ENCODE measurements around the gene UBE2C.
A peak's percentile ranks its signal among the peaks of the same experiment; 100 is the strongest.
"Not testable (repeated sequence)": the region's sequence is repeated elsewhere in the genome, so short reads cannot be mapped to it uniquely, and the experiment has no call there.

UBE2C gene

DNA sequence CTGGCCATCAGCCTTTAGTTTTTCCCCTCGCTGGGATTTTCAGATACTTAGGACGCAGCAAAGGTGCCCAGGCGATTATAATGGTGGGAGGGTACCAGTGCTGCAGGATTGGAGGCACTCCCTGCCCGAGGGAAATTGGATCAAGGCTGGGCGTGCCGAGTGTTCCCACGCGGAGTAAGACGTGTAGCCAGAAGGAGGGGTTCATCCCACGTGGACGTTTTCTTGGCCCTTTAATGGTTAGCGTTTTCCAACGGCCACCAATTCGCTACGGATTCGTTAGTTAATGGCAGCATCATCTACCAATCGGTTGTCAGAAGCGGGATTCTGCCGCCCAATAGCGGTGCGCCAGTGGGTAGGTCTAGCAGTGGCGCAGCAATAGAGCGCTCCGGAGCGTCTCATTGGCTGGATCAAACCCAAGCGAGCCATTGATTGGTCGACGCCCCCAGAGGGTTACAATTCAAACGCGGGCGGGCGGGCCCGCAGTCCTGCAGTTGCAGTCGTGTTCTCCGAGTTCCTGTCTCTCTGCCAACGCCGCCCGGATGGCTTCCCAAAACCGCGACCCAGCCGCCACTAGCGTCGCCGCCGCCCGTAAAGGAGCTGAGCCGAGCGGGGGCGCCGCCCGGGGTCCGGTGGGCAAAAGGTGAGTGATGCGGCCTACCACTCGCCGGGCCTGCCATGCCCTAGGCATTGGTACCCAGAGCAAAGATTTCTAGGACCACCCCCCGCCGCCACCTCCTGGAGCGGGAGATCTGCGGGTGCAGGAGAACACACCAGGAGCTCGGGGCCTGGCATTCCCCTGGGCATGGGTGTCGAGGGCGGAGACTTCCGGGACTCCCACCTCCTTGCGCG is at the start of gene UBE2C:
UBE2C (plus strand) TSS at position 488 of the 849 bp plus-strand sequence; CDS start at position 540, 52 bp downstream.
- DNase-seq (ENCODE audit: low read depth in 2 of 2) = peak; percentile 89 to 91

DNA sequence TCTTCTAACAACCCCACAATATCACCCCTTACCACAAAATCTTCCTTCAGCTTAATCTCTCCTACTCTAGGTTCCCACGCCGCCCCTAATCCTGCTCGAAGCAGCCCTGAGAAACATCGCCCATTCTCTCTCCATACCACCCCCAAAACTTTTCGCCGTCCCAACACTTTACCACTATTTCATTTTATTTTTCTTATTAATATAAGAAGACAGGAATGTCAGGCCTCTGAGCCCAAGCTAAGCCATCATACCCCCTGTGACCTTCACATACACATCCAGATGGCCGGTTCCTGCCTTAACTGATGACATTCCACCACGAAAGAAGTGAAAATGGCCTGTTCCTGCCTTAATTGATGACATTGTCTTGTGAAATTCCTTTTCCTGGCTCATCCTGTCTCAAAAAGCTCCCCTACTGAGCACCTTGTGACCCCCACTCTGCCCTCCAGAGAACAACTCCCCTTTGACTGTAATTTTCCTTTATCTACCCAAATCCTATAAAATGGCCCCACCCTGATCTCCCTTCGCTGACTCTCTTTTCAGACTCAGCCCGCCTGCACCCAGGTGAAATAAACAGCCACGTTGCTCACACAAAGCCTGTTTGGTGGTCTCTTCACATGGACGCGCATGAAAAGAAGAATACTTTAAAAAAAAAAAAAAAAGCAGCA is 47.7 kb upstream of the UBE2C start:
- DNase-seq (ENCODE audit: low read depth in 2 of 2) = not testable (repeated sequence)

DNA sequence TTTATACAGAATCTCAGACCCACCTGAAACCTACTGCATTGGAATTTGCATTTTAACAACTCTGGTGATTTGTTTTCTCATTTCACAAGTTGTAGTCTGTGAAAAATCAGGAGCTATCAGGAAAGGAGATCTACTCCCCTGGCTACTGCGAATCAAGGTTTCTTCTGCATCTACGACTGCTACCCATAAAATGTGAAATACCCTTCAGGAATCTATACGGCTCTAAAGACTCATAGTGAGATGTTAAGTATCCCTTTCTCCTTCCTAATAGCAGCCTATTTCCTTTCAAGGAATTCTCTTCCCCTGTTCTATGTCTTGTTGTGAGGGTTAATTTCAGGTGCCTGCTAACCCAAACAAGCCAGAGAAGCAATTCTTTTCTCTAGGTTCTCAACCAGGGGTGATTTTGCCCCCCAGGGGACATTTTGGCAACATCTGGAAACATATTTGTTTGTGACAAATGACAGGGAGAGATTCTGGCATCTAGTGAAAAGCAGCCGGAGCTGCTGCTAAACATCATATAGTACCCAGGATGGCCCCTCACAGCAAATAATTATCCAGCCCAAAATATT is 47.1 kb upstream of the UBE2C start:
- no peak for DNase-seq (ENCODE audit: low read depth in 2 of 2)

DNA sequence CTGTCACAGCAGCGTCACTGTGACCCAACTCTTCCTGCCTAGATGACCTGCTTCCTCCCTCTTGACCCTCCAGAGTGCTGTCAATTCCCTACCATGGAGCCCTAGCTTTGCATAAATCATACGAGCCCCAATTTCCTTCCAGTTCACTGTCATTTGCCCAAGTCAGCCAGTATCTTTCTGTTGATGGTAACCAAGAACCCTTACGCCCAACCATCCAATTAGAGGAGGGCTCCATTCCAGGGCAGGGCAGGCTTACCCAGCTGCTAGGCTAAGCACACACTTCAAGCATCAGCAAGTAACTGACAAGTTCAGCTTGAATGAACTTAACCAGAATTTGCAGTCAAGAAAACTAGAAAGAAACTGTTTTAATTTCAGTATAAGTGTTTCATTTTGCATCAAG is 46.5 kb upstream of the UBE2C start:
- no peak for DNase-seq (ENCODE audit: low read depth in 2 of 2)

DNA sequence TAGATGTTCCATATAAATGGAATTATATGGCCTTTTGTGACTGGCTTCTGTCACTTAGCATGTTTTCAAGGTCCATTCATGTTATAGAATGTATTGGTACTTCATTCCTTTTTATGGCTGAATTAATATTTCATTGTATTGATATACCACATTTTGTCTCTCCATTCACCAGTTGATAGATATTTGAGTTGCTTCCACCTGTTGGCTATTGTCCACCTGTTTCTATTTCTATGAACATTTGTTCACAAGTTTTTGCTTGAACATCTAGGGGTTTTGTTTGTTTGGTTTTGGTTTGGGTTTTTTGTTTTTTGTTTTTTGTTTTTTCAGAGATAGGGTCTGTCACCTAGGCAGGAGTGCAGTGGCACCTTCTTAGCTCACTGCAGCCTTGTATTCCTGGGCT is 44.0 kb upstream of the UBE2C start:
- no peak for DNase-seq (ENCODE audit: low read depth in 2 of 2)

DNA sequence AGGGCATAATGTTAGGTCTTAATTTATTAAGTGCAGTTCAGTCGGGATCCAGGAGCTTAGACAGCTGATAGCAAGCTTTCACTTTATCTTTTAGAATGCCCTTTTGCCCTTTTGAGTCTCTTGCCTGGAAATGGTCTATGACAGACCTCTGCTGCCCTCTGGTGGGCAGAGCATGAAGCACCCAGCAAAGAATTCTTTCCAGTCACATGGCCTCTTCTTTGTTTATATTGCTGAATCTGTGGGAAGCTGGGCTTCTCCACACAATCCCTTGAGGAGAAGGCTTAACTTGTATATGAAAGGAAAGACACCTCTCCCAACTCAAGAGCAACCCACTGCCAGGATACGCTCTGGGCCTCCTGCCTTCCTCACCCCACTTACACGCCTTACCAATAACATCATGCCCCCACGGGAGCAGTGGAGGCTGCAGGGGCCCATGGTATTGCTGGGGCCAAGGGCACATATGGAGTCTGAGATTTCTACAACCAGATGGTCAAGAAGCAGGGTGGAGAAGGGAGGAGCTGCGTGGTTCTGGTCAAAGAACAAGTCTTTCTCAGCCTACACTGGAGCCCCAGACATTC is 41.2 kb upstream of the UBE2C start:
- DNase-seq (ENCODE audit: low read depth in 2 of 2) = peak; percentile 67 to 69

DNA sequence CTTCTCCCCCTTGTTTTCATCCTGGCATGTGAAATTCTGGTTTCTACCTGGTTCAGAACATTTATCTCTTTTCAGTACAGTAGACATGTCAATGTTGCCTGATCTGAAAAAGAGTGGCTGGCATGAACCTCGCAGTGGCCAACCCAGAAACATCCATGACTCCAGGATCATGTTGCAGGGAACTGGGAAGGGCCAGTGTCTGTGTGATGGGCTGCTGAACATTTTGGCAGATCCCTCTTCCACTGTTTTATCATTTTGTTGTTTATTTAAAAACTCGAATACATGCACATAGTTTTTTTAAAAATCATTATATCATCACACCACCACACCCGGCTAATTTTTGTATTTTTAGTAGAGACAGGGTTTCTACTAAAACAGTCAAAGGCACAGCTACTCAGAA is 39.8 kb upstream of the UBE2C start:
- no peak for DNase-seq (ENCODE audit: low read depth in 2 of 2)

DNA sequence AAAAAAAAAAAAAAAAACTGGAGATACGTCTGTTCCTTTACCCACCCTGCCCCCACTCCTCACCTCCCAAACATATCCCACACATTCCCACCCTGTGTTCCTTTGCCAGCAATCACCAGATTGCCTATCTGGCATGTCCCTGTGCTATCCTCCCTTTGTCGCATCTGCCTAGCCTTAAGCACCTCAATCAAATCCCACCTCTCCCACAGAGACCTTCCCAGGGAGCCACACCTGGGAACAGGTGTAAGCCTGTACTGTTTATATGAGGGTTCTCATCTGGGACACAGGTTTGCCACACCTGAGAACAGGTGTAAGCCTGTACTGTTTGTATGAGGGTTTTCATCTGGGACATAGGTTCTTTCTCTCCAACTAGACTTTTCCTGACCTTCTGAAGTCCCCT is 37.5 kb upstream of the UBE2C start:
- no peak for DNase-seq (ENCODE audit: low read depth in 2 of 2)

DNA sequence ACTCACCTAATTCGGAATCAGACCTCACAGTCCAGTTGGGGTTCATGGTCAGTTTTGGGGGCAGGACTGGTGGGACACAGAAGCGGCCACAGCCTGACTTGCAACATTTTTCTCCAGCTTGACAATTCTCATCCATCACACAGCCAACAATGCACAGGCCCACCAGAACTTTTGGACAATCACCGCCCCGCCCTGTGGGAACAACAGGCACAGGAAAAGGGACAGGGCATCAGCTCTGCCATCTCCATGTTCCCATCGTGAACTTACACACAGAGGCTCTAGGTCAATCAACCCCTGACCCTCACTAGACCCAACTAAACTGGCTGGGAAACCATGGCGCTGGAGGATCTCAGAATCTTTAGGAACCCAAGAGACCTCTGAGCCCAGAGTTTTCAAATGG is 37.0 kb upstream of the UBE2C start:
- no peak for DNase-seq (ENCODE audit: low read depth in 2 of 2)

DNA sequence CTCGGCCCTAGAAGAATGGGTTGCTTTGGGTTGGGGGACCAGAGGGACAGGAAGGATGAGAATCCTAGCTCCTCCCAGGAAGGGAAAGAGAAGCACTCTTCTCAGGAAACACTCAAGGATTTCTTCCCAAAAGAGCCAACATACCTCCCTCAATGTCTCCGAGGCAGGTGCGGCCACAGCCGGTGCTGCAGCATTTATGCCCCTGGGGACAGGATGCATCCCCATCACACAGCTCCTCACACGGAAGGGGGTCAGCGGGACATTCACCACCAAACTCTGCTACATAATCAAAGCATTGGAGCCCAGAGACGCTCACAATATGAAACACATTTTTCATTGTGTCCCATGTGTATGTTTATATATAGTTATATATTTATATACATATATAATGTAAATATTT is 35.5 kb upstream of the UBE2C start:
- DNase-seq (ENCODE audit: low read depth in 2 of 2) = no peak

DNA sequence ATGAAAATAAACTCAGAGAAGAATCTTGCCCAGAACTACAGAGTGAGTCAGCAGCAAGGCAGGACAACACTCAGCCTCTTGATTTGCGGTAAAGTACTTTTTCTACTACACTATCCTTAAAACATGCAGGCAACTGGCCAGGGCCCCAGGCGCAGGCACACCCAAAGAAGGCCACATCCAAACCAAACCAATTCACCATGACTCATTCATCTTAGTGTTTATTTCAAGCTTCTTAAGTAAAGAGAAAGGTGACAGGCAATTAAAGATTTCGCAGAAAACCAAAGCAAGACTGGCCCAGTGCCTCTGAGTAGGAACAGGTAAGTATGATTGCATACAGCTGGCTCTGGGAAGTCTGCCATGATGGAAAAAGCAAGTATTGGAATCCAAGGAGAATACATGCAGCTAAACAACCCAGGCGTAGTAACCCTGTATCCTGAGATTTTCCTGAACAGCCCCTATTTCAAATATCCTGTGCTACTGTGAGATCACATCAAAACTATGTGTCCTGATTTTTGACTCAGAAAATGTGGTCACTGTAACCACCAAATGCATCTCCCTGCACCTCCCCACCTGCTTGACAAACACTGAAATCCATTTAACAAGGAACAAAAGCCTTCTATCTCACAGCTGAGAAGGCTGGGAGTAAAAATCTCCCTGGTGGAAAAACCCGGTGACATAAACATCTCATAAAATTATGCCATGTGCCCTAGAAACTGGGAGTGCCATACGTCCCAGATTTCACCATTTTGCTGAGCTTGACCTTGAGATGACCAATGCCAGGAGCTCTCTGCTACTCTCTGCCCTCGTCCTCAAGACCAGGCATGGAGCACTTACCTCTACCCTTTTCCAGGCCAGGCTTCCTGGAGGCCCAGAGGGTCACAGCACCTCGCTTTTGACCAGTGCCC is 33.2 kb upstream of the UBE2C start:
- DNase-seq (ENCODE audit: low read depth in 2 of 2) = no peak

DNA sequence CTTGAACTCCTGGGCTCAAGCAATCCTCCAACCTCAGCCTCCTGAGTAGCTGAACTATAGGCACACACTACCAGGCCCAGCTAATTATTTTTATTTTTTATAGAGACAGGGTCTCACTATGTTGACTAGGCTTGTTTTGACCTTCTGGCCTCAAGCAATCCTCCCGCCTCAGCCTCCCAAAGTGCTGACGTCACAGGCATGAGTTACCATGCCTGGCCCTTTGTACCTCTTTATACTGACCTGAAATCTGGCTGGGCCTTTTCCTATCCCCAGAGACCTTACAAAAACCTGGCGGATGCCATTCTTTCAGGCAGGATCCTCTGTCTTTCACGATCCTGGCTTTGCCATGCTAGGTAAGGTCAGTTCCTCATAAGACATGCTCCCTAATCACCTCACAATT is 32.3 kb upstream of the UBE2C start:
- DNase-seq (ENCODE audit: low read depth in 2 of 2) = no peak

DNA sequence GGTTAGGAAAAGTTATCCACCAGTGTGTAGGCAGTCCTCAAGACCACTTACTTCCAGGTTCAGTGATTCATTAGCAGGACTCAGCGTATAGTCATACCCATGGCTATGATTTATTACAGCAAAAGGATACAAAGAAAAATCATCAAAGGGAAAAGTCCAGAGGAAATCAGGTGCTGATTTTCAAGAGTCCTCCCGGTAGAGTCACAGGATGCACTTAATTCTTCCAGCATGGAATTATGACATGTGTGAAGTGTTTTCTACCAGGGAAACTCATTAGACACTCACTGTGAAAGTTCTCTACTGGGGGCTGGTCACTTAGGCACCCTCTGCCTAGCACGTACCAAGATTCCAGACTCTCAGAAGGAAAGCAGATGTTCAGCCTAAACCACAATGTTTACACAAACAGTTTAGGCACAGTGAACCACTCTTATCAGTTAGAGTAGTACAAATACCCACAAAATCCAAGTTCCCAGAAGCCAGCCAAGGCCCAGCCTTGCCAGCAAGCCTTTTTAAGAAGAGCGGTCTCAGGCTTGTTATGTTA is 31.0 kb upstream of the UBE2C start:
- DNase-seq (ENCODE audit: low read depth in 2 of 2) = no peak

DNA sequence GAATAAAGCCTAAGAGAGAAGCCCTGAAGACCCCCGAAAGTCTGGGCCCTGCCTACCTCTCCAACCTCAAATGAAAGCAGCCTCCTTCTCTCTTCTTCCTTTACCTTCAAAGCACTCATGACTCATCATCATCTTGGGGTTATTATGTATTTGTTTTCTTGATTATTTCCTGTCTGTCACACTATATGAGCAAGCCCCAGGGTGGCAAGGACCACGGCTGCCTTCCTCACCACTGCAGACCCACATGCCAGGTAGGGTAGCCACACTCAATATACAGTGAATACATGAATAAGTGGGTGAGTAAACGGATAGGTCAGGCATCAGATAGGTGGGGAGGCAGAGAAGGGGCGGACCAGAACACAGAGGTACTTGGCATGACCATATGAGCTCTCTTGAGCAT is 29.6 kb upstream of the UBE2C start:
- no peak for DNase-seq (ENCODE audit: low read depth in 2 of 2)

DNA sequence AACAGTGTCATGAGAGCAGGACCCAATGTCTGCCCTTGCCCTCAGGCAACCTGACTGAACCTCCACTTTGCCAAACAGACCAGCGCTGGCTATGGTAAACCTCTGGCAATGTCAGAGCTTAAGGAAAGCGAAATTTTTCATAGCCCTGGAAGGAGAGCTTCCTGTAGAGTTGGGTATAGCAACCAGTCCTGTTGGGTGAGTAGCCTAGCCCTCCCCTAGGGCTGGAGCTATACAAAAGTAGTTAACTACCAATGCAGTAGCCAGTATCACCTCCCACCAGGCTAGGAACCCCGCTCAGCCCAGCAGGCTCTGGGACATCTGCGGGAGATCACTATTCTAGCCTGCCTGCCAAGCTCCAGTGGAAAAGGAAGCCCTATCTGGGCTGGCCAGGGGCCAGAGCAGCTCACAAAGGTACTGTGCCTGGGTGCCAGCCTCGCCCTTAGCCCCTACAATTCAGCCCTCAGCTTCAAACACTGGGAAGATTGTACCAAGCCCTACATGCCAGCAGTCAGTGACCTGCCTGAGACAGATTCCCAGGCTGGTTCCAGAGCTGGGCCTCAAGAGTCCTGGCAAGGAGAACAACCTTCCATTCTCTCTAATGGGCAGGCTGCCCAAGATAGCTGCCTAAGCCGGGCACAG is 28.7 kb upstream of the UBE2C start:
- DNase-seq (ENCODE audit: low read depth in 2 of 2) = no peak

DNA sequence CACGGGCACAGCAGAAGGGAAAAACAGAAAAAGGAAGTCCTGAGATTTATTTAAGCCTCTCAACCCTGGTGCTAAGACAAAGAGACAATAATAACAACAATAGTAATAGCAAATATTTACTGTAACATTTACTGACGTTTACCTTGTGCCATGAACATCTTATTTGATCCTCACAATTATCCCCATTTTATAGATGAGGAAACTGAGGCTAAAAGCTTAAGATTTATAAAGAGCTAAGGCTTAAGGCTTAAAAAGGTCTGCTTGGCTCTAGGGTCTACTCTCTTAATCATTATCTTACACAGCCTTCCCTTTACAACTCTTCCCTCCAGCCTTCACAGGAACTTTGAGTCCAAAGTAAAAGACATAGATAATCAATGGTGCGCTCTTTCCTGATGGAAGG is 24.1 kb upstream of the UBE2C start:
- no peak for DNase-seq (ENCODE audit: low read depth in 2 of 2)

DNA sequence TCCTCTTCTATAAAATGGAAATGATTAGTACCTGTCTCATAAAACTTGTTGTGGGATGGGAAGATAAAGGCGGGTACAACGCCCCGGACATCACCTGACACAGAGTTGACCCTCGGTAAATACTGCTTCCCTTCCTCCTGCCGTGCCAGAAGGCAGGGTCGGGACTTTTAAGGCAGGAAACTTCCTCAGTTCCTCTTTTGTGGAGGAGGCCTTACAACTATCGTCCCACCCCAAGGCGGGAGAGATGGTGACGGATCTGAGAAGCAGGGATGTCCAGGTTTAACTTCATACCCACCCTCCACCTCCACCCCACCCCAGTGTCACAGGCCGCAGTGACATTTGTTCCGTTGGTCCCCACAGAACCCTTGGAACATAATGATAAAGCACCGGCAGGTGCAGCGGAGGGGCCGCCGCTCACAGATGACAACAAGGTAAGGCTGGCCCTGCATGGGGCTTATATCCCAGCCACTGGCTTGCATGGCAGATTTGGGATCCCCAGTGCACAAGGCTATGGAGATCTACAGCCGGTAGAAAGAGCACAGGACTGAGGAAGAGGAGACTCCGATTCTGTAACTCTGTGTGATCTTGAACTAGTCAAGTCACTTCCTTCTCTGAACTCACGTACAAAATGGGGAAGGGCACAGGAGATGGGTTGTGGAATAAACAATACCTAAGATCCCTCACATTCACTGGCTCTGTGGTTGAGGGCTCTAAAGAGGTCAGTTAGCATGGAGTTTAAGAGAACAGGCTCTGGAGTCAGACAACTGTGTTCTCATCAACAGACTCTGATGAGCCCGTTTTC is 19.9 kb upstream of the UBE2C start:
- no peak for DNase-seq (ENCODE audit: low read depth in 2 of 2)

DNA sequence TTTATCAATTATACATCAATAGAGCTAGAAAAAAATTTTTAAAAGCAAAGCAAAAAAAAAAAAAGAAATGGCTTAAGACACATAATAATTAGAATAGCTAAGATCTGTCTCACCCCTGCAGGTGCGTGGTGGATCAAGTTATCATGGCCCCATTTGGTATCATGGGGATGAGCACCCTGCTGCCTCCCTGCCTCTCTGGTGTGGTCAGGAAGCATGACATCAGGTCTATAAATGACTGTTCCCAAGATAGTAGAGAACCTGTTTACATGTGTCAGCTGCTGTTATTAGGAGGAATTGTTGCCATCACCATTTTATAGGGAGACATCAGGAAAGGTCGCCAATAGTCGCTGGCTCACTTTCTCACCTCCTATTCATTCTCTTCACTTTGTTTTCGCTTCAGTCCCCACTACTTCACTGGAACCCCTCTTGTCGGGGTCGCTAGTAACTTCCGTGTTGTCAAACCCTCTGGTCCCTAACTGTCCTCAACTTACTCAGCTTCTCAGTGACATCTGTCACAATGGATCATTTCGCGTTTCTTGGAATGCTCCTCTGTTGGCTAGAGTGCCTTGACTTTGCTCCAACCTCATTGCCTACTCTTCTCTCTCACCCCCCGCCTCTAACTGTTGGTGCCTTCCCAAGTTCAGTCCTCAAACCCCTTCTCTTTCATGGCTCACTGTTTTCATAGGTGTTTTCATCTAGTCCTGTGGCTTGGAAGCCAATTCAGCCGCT is 15.9 kb upstream of the UBE2C start:
- DNase-seq (ENCODE audit: low read depth in 2 of 2) = no peak

DNA sequence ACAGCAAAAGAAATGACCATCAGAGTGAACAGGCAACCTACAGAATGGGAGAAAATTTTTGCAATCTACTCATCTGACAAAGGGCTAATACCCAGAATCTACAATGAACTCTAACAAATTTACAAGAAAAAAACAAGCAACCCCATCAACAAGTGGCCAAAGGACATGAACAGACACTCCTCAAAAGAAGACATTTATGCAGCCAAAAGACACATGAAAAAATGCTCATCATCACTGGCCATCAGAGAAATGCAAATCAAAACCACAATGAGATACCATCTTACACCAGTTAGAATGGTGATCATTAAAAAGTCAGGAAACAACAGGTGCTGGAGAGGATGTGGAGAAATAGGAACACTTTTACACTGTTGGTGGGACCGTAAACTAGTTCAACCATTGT is 14.9 kb upstream of the UBE2C start:
- not testable (repeated sequence) for DNase-seq (ENCODE audit: low read depth in 2 of 2)

Data from activated CD4-positive, alpha-beta T cell treated with anti-CD3 and anti-CD28 coated beads for 24 hours (primary cell).